GM10266 (cell line): ENCODE measurements around the gene GASK1B.

Experiments
- DNase-seq: peaks from one replicate; pipeline ENCODE4 v3.0.0; 2012; ENCODE audit errors: extremely low spot score
- CTCF ChIP-seq: IDR thresholded peaks from 2 replicates; pipeline ENCODE4 v1.5.1; 2012; ENCODE audit warnings: mild to moderate bottlenecking, low read depth; ENCODE audit not compliant: control insufficient read depth, insufficient read depth; ENCODE audit errors: missing control alignments

GASK1B gene

GRCh38 chr4:158147151-158147550 lies 25.7 kb downstream of the GASK1B start:
- DNase-seq: no peak
- no peak for TF ChIP-seq CTCF

- no peak for DNase-seq
- TF ChIP-seq CTCF: no peak
These were observed 26.1 kb downstream of the GASK1B start for GRCh38 chr4:158146736-158147135.

- no peak for DNase-seq
- TF ChIP-seq CTCF: no peak
These were observed 33.7 kb downstream of the GASK1B start for GRCh38 chr4:158139086-158139485.

- DNase-seq: no peak
- no peak for TF ChIP-seq CTCF
These were observed 38.6 kb downstream of the GASK1B start for GRCh38 chr4:158134222-158134621.

- no peak for DNase-seq
- no peak for TF ChIP-seq CTCF
These were observed 39.3 kb downstream of the GASK1B start for GRCh38 chr4:158133551-158133950.

GRCh38 chr4:158131027-158131426 lies 41.8 kb downstream of the GASK1B start:
- no peak for DNase-seq

GRCh38 chr4:158130204-158130603 lies 42.6 kb downstream of the GASK1B start:
- DNase-seq: no peak
- no peak for TF ChIP-seq CTCF

More at GRCh38 chr4:158131027-158131426, 41.8 kb downstream of the GASK1B start:
- TF ChIP-seq CTCF: no peak
